DMS114 treated with DMSO at 0.1 percent for 48 hours (cell line): ENCODE data around the gene TMEM52.

ENCODE experiments used
- DNase-seq: peaks from one replicate; lab custom pipeline; 2025; ENCODE audit not compliant: unreplicated experiment; lab: John Stamatoyannopoulos, UW

The TMEM52 gene

GRCh38 chr1:1915911-1916840, 2.9 kb downstream of the TMEM52 start:
- DNase-seq, result no peak

- no peak for DNase-seq
Measured at GRCh38 chr1:1914971-1915692, 3.9 kb downstream of the TMEM52 start, which contains the start of gene CALML6. CALML6 (plus strand) TSS chr1:1915260; CDS start chr1:1915281, 21 bp downstream.

- DNase-seq, result no peak
Measured at GRCh38 chr1:1914101-1914970, 4.7 kb downstream of the TMEM52 start.

- DNase-seq, result no peak
Measured at GRCh38 chr1:1911350-1912041, 7.6 kb downstream of the TMEM52 start.

GRCh38 chr1:1910651-1911331, 8.3 kb downstream of the TMEM52 start:
- DNase-seq, result no peak

- DNase-seq, result no peak
Measured at GRCh38 chr1:1910033-1910465, 9.0 kb downstream of the TMEM52 start.

GRCh38 chr1:1908506-1908791, 10.6 kb downstream of the TMEM52 start:
- DNase-seq, result no peak

- no peak for DNase-seq
Measured at GRCh38 chr1:1907098-1907736, 11.9 kb downstream of the TMEM52 start.

GRCh38 chr1:1906185-1907097, 12.6 kb downstream of the TMEM52 start:
- peak; percentile 86 for DNase-seq

- DNase-seq, result no peak
Measured at GRCh38 chr1:1903224-1903623, 15.9 kb downstream of the TMEM52 start.

GRCh38 chr1:1901641-1902294, 17.3 kb downstream of the TMEM52 start:
- no peak for DNase-seq

- DNase-seq, result no peak
Measured at GRCh38 chr1:1900883-1901640, 18.0 kb downstream of the TMEM52 start.

- DNase-seq, result no peak
Measured at GRCh38 chr1:1899967-1900327, 19.1 kb downstream of the TMEM52 start.

- no peak for DNase-seq
Measured at GRCh38 chr1:1899266-1899966, 19.7 kb downstream of the TMEM52 start.

GRCh38 chr1:1898246-1898933, 20.7 kb downstream of the TMEM52 start:
- no peak for DNase-seq
